Fibroblast of the aortic adventitia (primary cell): ENCODE data around the gene PLCL2. TPM values are rescaled to one million over a fixed set of nuclear protein-coding genes. Genes with fewer than 3 reads are reported as not detected.

Experiments used
- DNase-seq: peaks from one replicate; pipeline ENCODE4 v3.0.0-alpha.2; 2010; ENCODE audit warnings: low read depth
- H3K4me3 ChIP-seq: 2 replicates; pipeline ENCODE4 v1.5.1; 2011; ENCODE audit warnings: low read depth, mild to moderate bottlenecking, control low read depth, low read length, moderate library complexity
- total RNA-seq: library from RNA; depleted of rRNA; stranded (reverse); fragments of >200 nt; gene quantifications from 2 replicates; pipeline ENCODE4 v1.2.3, GENCODE V29; 2012; ENCODE audit warnings: low replicate concordance
- TF ChIP-seq, protein P1 (sequence below): IDR thresholded peaks from 2 replicates; pipeline ENCODE4 v1.5.1; 2011; ENCODE audit warnings: mild to moderate bottlenecking, low read length, control low read depth, inconsistent platforms; ENCODE audit not compliant: insufficient read depth

Gene PLCL2
- total RNA-seq, 1 donor, result 11.6 TPM

DNA sequence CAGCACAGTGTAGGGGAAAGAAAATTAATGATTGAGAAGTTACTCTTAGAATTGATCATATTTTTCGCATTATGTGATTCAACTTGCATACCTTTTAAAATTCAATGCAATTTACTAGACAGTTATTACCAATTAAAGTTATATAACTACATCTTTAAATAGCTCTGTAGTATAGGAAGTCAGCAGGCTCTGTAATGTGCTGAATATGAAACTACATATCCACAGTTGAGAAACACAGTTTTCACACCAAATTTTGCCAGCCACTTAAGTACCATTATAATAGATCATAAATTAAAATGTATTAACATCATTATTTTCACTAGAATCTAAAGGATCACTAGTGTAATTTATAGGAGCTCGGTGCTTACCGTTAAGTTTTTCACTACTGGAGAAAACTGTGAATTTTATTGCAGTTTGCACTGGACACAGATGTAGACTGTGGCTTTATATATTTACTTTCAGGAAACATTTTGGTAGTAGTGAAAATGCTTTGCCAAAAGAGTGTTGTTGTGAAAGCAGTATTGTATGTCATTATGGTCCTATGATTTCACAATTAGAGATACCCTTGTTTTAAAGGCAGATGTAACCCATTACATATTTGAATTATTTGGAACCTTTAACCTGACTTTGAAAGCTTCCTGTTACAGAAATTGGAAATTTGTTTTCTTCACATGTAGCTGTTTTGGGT, 113.6 kb downstream of the PLCL2 start:
- TF ChIP-seq, protein P1, sequence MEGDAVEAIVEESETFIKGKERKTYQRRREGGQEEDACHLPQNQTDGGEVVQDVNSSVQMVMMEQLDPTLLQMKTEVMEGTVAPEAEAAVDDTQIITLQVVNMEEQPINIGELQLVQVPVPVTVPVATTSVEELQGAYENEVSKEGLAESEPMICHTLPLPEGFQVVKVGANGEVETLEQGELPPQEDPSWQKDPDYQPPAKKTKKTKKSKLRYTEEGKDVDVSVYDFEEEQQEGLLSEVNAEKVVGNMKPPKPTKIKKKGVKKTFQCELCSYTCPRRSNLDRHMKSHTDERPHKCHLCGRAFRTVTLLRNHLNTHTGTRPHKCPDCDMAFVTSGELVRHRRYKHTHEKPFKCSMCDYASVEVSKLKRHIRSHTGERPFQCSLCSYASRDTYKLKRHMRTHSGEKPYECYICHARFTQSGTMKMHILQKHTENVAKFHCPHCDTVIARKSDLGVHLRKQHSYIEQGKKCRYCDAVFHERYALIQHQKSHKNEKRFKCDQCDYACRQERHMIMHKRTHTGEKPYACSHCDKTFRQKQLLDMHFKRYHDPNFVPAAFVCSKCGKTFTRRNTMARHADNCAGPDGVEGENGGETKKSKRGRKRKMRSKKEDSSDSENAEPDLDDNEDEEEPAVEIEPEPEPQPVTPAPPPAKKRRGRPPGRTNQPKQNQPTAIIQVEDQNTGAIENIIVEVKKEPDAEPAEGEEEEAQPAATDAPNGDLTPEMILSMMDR, result no peak
- no peak overlapping the region for H3K4me3 ChIP-seq
- DNase-seq, result peak; percentile 16

DNA sequence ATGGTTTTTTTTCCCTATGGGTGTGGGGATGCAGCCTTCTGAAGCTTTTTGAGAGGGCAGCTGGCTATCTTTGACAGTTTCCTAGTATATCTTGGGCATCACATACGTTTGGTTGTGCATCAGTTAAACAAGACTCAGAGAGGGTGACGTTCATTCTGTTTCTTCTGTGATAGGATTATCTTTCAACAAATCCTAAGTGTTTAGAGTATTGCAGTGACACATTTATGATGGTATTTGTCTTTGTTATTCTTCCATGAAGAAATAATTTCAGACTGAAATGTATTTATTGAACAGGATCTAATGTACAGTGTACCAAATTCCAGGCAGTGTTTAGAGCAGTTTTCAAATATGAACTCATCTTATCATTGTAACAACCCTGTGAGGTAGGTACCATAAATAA, 114.4 kb downstream of the PLCL2 start:
- TF ChIP-seq, protein P1, result no peak
- DNase-seq, result no peak
- no peak overlapping the region for H3K4me3 ChIP-seq

DNA sequence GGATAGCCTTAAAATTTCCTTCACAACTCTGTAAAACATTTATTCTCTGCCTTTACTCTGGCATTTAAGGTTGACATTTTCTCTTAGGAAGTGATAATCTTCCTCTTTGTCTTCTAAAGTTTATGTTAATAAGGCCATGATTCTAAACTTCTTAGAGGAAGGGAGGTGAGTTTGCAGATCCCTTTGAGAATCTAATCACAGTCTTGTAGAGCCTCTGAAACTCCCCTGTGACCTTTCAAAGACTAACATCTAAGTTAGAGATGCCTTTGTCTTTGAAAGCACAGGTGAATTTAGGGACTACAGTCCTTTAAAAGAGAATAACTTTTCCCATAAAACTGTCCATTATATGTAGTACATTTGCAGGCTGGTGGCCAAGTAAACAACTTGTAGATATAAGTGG, 115.1 kb downstream of the PLCL2 start:
- TF ChIP-seq, protein P1, result no peak
- H3K4me3 ChIP-seq, result no peak overlapping the region

GRCh38 chr3:17003457-17003856, 118.7 kb downstream of the PLCL2 start:
- no peak overlapping the region for H3K4me3 ChIP-seq
- TF ChIP-seq, protein P1, result no peak
- DNase-seq, result no peak

More for the DNA sequence above, 115.1 kb downstream of the PLCL2 start:
- no peak for DNase-seq

DNA sequence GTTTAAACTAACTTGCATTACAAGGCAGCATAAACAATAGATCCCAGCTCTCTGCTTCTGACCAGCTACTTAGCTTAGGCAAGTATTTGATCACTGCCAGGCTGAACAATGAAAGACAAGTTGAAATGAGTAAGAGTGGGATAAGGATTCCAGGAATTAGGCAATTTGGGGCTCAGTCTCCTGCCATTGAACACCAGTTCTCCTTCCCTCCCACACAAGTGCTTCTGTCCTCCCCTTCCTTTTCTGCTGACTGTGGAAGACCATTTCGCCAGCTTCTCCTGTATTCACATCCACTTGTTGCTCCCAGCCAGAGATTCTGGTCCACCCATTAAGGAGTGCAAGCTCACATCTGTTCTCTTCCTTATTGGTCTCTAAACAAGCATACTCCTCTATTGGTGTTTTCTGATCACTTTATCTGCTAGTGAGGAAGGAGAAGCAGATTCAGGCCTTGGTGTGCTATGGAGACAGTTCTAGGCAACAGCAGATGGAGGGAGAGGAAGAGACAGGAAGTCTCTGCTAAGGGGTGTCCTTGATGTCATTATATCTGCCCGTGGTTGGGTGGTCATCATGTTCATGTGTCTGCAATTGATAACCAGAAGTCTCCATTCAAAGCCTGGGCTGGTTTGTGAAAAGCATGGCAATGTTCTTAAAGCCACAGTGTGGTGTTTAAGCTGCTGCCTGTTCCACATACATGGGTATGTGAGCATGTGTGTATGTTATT, 121.5 kb downstream of the PLCL2 start:
- TF ChIP-seq, protein P1, result no peak
- DNase-seq, result peak; percentile 53
- no peak overlapping the region for H3K4me3 ChIP-seq

DNA sequence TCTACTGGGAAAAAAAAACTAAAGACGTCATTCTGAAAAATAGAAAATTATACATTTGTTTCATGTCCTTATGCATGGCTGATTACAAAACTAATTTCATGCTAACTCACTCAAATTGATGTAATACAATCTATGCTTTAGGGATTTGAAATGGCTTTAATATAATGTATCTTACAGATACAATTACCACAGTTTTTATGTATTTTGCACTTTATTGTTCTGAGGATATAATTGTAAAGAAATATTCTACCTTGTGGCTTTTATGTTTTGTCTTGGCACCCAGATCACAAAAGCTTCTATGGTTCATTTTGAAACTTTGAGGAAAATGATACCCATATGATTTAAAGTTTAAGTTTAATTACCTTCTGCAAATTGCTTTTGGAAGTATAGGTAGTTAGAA, 122.5 kb downstream of the PLCL2 start:
- DNase-seq, result no peak
- TF ChIP-seq, protein P1, result no peak

More for the DNA sequence above, 122.5 kb downstream of the PLCL2 start:
- no peak overlapping the region for H3K4me3 ChIP-seq
